Fibroblast of skin of left quadriceps (primary cell): ENCODE data around the gene CYB561.
A peak's percentile ranks its signal among the peaks of the same experiment; 100 is the strongest.

Experiments
- DNase-seq, 2 experiments: peaks; one replicate each; pipeline ENCODE4 v3.0.0-alpha.2; 2013; ENCODE audit warnings: low read depth in 2 of 2

The CYB561 gene

GRCh38 chr17:63451150-63451549 lies 5.0 kb upstream of the CYB561 start:
- no peak for DNase-seq

- no peak for DNase-seq
Measured at GRCh38 chr17:63450551-63450950, 4.4 kb upstream of the CYB561 start.

GRCh38 chr17:63448655-63449054 lies 2.5 kb upstream of the CYB561 start:
- no peak for DNase-seq

- DNase-seq = no peak
Measured at GRCh38 chr17:63447471-63448009, 1.4 kb upstream of the CYB561 start.

- no peak for DNase-seq
Measured at GRCh38 chr17:63446753-63447470, 806 bp upstream of the CYB561 start.

GRCh38 chr17:63445571-63445953 lies 544 bp downstream of the CYB561 start:
- DNase-seq = no peak

- DNase-seq = no peak
Measured at GRCh38 chr17:63445065-63445464, 1.0 kb downstream of the CYB561 start.

- no peak for DNase-seq
Measured at GRCh38 chr17:63444457-63444856, 1.6 kb downstream of the CYB561 start.

GRCh38 chr17:63443053-63443452 lies 3.1 kb downstream of the CYB561 start:
- DNase-seq = no peak

- no peak for DNase-seq
Measured at GRCh38 chr17:63442549-63443035, 3.5 kb downstream of the CYB561 start.

- DNase-seq = no peak
Measured at GRCh38 chr17:63442074-63442473, 4.0 kb downstream of the CYB561 start.

GRCh38 chr17:63441654-63442053 lies 4.5 kb downstream of the CYB561 start:
- no peak for DNase-seq

- DNase-seq = no peak
Measured at GRCh38 chr17:63440770-63441335, 5.3 kb downstream of the CYB561 start.

GRCh38 chr17:63440127-63440769 lies 5.9 kb downstream of the CYB561 start:
- no peak for DNase-seq

GRCh38 chr17:63439687-63440086 lies 6.4 kb downstream of the CYB561 start:
- DNase-seq = peak in 1 of 2 experiments; percentile 24

- DNase-seq = no peak
Measured at GRCh38 chr17:63438092-63439051, 7.7 kb downstream of the CYB561 start.

GRCh38 chr17:63437287-63438091 lies 8.6 kb downstream of the CYB561 start:
- DNase-seq = no peak

- DNase-seq = no peak
Measured at GRCh38 chr17:63436523-63437110, 9.5 kb downstream of the CYB561 start.

GRCh38 chr17:63435681-63436522 lies 10.2 kb downstream of the CYB561 start:
- no peak for DNase-seq
